ENCODE data around the gene SNAI3. TPM values are rescaled to one million over a fixed set of nuclear protein-coding genes. Genes with fewer than 3 reads are reported as not detected.
A peak's percentile ranks its signal among the peaks of the same experiment; 100 is the strongest.

SNAI3 gene
- total and polyA plus RNA-seq, 9 of the 15 experiments (the other 6 are each of a cell fraction or from before 2014, with no cell fraction given): 0.04 to 4.1 (median 0.80) TPM; not detected in 1

DNA sequence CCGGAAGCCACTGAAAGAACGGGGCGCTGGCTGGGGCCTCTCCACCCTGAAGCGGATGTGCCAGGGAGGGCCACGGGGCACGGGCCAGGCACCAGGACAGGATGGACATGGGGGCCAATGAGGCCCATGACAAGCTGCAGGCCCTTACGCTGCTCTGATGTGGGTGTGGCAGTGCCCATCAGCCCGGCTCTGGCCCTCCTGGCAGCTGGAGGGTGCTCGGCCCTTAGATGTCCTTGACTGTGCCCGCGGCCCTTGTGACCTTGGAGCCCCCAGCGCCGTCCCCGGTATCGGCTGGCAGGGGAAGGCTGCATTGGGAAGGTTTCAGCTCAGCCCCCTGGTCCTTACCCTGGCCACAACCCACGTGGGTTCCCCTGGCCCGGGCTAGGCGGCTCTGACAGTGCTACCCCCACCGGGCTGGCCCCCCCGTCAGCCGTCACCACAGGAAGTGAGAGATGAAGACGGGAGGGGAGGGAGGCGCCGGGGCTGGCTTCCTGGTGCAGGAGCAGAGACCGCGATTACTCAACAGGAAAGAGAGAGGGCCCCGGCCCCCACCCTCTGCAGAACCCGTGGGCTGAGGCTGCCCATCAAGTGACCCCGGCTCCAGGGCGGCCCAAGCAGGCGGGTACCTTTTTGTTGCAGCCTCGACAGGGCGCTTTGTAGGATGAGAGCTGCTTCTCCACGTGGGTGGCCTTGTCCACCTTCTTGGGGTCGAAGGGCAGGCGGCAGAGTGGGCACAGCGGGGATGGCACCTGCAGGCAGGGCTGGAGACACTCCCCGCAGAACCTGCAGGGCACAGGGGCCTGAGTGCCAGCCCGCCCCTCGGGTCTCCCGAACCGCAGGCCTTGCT lies 14.6 kb upstream of the SNAI3 start (continued):
- TF ChIP-seq, protein P1, sequence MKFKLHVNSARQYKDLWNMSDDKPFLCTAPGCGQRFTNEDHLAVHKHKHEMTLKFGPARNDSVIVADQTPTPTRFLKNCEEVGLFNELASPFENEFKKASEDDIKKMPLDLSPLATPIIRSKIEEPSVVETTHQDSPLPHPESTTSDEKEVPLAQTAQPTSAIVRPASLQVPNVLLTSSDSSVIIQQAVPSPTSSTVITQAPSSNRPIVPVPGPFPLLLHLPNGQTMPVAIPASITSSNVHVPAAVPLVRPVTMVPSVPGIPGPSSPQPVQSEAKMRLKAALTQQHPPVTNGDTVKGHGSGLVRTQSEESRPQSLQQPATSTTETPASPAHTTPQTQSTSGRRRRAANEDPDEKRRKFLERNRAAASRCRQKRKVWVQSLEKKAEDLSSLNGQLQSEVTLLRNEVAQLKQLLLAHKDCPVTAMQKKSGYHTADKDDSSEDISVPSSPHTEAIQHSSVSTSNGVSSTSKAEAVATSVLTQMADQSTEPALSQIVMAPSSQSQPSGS (CRISPR knock-in tag; IDR thresholded peaks at IDR 0.05): no peak
- TF ChIP-seq, protein P2, sequence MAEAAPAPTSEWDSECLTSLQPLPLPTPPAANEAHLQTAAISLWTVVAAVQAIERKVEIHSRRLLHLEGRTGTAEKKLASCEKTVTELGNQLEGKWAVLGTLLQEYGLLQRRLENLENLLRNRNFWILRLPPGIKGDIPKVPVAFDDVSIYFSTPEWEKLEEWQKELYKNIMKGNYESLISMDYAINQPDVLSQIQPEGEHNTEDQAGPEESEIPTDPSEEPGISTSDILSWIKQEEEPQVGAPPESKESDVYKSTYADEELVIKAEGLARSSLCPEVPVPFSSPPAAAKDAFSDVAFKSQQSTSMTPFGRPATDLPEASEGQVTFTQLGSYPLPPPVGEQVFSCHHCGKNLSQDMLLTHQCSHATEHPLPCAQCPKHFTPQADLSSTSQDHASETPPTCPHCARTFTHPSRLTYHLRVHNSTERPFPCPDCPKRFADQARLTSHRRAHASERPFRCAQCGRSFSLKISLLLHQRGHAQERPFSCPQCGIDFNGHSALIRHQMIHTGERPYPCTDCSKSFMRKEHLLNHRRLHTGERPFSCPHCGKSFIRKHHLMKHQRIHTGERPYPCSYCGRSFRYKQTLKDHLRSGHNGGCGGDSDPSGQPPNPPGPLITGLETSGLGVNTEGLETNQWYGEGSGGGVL (CRISPR knock-in tag; IDR thresholded peaks at IDR 0.05): no peak
- no peak for TF ChIP-seq FOXM1 (IDR thresholded peaks at IDR 0.05; ENCODE audit: low read depth)
- peak; percentile 47 for TF ChIP-seq FOXM1 (CRISPR knock-in tag; IDR thresholded peaks at IDR 0.05; ENCODE audit: low read depth)
- TF ChIP-seq, protein P3, sequence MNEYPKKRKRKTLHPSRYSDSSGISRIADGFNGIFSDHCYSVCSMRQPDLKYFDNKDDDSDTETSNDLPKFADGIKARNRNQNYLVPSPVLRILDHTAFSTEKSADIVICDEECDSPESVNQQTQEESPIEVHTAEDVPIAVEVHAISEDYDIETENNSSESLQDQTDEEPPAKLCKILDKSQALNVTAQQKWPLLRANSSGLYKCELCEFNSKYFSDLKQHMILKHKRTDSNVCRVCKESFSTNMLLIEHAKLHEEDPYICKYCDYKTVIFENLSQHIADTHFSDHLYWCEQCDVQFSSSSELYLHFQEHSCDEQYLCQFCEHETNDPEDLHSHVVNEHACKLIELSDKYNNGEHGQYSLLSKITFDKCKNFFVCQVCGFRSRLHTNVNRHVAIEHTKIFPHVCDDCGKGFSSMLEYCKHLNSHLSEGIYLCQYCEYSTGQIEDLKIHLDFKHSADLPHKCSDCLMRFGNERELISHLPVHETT (CRISPR knock-in tag; conservative IDR thresholded peaks at IDR 0.05 in 1 of 2, IDR thresholded peaks at IDR 0.05 in 1 of 2): no peak
- TF ChIP-seq, protein P4, sequence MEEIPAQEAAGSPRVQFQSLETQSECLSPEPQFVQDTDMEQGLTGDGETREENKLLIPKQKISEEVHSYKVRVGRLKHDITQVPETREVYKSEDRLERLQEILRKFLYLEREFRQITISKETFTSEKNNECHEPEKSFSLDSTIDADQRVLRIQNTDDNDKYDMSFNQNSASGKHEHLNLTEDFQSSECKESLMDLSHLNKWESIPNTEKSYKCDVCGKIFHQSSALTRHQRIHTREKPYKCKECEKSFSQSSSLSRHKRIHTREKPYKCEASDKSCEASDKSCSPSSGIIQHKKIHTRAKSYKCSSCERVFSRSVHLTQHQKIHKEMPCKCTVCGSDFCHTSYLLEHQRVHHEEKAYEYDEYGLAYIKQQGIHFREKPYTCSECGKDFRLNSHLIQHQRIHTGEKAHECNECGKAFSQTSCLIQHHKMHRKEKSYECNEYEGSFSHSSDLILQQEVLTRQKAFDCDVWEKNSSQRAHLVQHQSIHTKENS (CRISPR knock-in tag; IDR thresholded peaks at IDR 0.05): no peak
- no peak for TF ChIP-seq CBFA2T3 (IDR thresholded peaks at IDR 0.05)
- no peak for TF ChIP-seq GTF2F1 (IDR thresholded peaks at IDR 0.05; ENCODE audit: low read depth, low read length)
- TF ChIP-seq ZNF165 (CRISPR knock-in tag; IDR thresholded peaks at IDR 0.05; ENCODE audit: borderline replicate concordance): 0 out of 2 replicates have a peak, but pooled peaks have one; percentile 21
- TF ChIP-seq POLR2G (IDR thresholded peaks at IDR 0.05; ENCODE audit: low read depth, low read length): peak; percentile 56
- TF ChIP-seq, protein P5, sequence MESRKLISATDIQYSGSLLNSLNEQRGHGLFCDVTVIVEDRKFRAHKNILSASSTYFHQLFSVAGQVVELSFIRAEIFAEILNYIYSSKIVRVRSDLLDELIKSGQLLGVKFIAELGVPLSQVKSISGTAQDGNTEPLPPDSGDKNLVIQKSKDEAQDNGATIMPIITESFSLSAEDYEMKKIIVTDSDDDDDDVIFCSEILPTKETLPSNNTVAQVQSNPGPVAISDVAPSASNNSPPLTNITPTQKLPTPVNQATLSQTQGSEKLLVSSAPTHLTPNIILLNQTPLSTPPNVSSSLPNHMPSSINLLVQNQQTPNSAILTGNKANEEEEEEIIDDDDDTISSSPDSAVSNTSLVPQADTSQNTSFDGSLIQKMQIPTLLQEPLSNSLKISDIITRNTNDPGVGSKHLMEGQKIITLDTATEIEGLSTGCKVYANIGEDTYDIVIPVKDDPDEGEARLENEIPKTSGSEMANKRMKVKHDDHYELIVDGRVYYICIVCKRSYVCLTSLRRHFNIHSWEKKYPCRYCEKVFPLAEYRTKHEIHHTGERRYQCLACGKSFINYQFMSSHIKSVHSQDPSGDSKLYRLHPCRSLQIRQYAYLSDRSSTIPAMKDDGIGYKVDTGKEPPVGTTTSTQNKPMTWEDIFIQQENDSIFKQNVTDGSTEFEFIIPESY (CRISPR knock-in tag; IDR thresholded peaks at IDR 0.05): peak; percentile 4; the same call in 1 of the 2 replicates
- TF ChIP-seq, protein P6, sequence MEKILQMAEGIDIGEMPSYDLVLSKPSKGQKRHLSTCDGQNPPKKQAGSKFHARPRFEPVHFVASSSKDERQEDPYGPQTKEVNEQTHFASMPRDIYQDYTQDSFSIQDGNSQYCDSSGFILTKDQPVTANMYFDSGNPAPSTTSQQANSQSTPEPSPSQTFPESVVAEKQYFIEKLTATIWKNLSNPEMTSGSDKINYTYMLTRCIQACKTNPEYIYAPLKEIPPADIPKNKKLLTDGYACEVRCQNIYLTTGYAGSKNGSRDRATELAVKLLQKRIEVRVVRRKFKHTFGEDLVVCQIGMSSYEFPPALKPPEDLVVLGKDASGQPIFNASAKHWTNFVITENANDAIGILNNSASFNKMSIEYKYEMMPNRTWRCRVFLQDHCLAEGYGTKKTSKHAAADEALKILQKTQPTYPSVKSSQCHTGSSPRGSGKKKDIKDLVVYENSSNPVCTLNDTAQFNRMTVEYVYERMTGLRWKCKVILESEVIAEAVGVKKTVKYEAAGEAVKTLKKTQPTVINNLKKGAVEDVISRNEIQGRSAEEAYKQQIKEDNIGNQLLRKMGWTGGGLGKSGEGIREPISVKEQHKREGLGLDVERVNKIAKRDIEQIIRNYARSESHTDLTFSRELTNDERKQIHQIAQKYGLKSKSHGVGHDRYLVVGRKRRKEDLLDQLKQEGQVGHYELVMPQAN (IDR thresholded peaks at IDR 0.05; ENCODE audit: borderline replicate concordance): no peak
- TF ChIP-seq POLR2A (conservative IDR thresholded peaks at IDR 0.05): no peak
- TF ChIP-seq, protein P7, sequence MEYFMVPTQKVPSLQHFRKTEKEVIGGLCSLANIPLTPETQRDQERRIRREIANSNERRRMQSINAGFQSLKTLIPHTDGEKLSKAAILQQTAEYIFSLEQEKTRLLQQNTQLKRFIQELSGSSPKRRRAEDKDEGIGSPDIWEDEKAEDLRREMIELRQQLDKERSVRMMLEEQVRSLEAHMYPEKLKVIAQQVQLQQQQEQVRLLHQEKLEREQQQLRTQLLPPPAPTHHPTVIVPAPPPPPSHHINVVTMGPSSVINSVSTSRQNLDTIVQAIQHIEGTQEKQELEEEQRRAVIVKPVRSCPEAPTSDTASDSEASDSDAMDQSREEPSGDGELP (CRISPR knock-in tag; IDR thresholded peaks at IDR 0.05; ENCODE audit: borderline replicate concordance): peak; percentile 62; the same call in 1 of the 2 replicates

All from K562 (cell line).